IPS-18c (cell line): ENCODE results near the gene TMEM134.

Source experiments
- H3K4me3 ChIP-seq: 2 replicates; pipeline ENCODE4 v1.7.0; 2013; ENCODE audit warnings: low read depth, mild to moderate bottlenecking, low read length, moderate library complexity; ENCODE audit not compliant: insufficient read depth
- H3K9me3 ChIP-seq: one replicate; pipeline ENCODE4 v1.6.1; 2013; ENCODE audit warnings: mild to moderate bottlenecking, low read length, moderate library complexity; ENCODE audit not compliant: control insufficient read depth, insufficient read depth

TMEM134 gene

DNA sequence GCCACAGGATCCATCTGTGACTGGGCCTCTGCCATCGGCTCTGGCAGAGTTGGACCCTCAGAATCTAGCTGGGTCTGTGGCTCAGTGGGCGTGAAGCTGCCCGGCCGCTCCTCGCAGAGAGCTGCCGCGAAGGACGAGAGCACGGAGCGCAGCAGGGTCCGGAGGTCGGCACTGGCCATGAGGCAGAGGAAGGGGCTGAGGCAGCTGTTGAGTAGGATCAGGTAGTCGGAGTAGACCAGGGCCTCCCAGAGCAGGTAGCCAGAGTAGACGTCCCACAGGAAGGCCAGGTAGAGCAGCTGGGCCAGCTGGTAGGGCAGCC, 17.4 kb downstream of the TMEM134 start:
- peaks cover 2% of the 10 kb centered on the region for H3K9me3 ChIP-seq

DNA sequence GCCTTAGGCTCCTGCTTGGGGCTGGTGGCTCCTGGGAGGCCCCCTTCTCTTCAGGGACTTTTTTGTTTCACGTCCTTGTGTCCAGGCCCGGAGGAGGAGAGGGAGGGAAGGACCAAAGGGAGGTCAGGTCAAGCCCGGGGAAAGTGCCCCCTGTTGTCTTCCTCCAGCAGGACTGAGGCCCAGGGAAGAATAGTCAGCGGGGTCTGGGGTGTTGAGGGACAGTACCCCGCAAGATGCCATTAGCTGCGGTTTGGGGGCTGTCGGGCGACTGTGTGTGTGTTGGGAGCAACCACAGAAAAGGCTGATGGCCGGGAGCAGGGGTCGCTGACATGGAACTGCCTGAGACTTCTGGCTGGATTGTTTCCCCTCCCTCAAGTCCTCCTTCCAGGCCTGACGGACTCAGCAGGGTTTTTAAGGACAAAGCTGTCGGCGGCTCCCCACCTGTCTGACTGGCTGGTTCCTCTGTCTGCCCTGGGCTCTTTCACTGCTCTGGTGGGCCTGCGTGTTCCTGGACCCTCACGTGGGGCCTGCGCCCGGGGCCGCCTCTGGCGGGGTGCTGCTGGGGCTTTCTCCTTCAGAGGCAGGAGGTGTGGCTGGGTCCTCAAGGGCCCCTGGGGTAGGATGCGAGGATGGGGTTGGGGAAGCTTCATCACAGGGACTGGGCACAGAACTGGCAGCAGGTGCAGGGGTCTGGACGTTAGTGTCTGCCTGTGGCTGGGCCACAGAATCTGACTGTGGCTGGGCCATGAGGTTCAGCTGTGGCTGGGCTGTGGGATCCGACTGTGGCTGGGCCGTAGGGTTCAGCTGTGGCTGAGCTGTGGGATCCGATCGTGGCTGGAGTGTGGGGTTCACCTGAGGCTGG, 18.0 kb downstream of the TMEM134 start:
- no peak overlapping the region for H3K4me3 ChIP-seq
- H3K9me3 ChIP-seq = peaks cover 4% of the 10 kb centered on the region

More for the DNA sequence above, 17.4 kb downstream of the TMEM134 start:
- no peak overlapping the region for H3K4me3 ChIP-seq

DNA sequence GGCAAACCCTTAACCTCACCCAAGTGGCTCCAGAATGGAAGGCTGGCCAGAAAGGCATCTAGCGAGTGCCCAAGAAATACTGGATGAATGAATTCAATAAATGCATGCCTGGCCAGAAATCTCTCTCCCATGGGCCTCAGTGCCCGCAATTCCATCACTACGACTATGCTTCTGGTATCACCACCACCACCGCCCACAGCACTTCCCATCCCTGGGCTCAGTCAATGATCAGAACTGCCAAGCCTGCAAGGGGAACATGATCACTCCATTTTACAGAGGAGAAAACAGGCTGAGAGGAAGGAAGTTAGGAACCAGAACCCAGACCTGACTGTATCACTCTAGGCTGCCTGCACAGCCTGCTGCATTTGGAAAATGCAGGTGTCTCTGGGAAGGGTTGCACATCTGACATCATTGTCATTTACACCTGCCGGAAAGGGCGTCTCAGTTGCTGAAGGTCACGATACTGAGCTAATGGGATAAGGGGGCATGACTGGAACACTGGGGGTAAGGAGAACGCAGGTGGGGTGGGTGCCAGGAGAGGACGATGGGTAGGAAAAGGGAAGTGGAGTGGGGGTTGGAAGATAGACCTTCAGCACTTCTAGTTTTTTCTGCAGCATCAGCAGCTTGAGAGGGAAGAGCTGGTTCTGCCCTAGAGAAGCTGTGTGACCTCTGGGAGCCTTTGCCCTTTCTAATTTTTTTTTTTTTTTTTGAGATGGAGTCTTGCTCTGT, 19.8 kb downstream of the TMEM134 start:
- H3K4me3 ChIP-seq = no peak overlapping the region
- peaks cover 4% of the 10 kb centered on the region for H3K9me3 ChIP-seq

DNA sequence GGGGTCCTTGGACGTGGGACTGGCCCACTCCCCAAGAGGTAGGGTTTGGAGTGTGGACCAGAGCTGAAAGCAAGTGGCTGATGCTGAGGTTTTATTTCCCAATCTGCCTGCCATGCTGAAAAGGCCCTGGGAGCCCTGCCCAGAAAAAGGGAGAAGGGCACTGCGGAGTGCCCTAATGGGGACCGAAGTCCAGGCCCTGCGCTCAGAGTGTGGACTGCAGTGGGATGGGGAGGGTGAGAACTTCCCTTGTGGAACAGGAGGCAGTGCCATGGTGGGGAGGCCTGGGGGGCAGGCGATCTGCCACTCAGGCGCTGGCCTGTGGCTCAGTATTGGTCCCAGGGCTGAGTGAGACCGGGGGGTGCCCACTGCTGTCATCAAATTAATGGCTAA, 20.8 kb downstream of the TMEM134 start:
- Histone ChIP-seq H3K4me3 (no peak overlapping the region), H3K9me3 (peaks cover 4% of the 10 kb centered on the region)

DNA sequence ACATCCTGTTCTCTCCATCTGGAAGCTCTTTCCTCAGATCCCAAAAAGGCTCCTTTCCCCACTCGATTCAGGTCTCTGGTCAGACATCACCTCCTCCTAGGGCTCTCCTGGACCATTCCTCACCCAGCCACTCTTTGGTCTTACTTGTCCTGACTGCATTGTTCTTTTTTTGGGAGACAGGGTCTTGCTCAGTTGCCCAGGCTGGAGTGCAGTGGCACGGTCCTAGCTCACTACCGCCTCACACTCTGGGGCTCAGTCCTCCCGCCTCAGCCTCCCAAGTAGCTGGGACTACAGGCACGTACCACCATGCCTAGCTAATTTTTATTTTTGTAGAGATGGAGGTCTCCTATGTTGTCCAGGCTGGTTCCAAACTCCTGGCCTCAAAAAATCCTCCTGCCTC, 23.5 kb downstream of the TMEM134 start:
- no peak overlapping the region for H3K4me3 ChIP-seq
- H3K9me3 ChIP-seq = peaks cover 8% of the 10 kb centered on the region

DNA sequence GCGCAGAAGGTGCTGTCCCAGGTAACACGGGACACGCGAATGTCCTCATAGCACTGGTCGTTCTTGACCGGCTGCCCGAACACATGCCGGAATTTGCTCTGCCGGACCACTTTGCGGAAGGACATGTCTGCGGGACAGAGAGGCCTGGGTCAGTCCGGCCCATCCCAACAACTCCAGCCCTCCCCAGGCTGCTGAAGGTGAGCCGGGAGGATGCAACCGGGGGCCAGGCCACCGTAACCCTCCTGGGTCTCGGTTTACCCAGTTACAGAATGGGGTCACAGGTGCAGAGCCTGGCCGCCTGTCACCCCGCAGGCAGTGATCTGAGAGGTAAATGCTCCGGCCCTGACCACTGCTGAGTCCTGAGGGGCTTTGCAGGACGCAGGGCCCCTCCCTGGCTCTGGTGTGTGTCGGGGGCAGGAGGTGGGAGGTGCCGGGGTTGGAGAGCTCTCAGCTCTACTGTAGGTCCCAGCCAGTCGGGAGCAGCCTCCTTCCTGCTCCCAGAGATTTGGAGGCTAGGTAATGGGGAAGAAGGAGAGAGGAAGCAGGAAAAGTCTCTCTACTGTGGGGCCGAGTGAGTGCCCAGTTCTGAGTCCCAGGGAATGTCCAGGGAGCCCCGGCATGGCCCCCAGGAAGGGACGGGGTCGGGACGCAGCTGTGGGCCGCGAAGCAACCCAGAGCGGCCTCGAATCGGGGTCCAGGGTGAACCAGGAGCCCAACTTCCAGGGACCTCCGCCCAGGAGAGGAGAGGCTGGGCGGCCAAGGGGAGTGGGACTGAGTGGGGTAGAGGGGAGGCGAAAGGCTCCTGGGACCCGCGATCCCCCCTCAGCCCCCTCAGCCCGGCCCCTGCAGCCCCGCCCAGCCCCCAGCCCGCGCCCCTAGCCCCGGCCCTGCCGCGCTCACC, 26.3 kb downstream of the TMEM134 start:
- peak overlapping the region; percentile 77 for H3K4me3 ChIP-seq

DNA sequence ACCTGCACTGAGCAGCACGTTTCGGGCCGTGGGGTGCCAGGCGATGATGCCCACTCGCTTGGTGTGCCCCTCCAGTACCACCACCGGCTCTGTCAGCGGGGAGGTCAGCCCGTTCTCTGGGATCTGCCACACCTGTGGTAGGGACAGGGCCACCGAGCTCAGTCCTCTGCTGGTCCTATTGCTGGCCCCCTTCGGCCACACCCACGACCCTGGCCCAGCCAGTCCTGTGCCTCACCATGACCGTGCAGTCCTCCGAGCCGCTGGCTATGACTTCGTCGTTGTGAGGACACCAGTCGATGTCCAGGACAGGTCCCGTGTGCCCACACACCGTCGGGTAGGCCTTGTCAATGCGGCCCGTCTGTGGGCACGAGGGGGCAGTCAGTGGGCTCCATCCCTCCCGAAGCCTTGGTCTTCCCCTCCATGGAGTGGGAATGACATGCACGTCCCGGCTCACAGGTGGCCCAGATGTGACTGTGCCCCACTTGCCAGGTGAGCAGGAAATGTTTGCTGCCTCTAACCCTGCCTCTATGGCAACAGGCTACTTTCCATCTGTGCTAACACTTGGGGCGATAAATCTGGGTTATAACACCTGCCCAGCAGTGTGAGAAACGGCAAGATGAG, 27.2 kb downstream of the TMEM134 start:
- Histone ChIP-seq H3K4me3 (no peak overlapping the region), H3K9me3 (peaks cover 6% of the 10 kb centered on the region)

More for the DNA sequence above, 26.3 kb downstream of the TMEM134 start:
- H3K9me3 ChIP-seq = peaks cover 8% of the 10 kb centered on the region

DNA sequence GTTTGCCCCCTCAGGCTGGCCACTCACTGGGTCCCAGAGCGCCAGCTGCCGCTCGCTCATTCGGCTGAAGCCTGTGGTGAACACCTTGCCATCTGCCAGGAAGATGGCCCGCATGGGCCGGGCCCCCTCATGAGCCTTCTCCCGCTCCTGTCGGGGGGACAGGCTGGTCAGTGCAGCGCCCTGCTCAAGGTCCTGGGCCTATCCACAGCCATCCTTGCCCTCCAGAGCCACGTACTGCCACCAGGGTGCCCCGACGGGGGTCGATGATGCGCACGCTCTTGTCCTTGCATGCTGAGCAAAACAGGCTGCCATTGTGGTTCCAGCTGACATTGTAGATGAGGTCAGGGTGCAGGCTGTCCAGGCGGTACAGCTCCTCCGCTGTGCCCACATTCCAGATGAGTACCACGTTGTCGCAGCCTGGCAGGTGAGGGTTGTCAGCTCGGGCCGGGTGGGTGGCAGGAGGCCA, 27.9 kb downstream of the TMEM134 start:
- Histone ChIP-seq H3K9me3 (peaks cover 6% of the 10 kb centered on the region), H3K4me3 (no peak overlapping the region)

DNA sequence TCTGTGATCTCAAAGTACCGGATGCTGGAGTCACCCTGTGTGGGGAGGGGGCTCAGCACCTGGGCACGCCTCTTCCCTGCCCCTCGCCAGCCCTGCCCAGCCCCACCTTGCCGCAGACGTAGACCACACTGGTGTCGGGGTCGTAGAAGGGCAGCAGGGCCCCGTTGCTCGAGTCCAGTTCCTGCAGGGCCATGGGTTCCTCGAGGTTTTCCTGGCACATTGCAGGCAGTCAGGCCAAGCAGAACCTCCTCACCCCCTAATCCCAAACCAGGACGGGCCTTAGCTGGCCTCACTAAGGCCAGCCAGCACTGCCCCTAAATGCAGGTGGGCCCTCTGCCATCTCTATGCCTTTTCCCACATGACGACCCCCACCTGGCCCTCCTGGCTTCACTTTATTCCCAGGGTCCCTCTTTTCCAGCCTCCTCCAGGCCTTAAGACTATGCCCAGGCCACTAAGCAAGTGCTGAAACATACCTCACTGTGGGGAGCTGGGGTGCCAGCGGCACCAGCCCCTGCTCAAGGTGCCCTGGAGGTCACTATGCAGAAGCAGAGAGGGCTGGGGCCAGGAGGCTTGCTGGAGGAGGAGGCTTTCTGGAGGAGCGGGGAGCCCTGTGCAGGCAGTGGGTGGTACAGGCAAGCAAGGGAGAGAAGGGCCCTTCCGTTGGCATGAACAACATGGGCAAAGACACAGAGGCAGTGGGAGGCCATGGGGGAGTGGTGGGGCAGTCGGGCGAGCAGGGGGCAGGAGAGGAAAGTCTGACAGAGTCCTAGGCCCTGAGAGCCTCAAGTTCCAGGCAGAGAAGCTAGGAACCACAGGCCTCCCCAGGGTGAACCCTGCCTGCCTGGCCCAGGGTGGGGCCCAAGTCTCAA, 28.6 kb downstream of the TMEM134 start:
- H3K9me3 ChIP-seq = peaks cover 4% of the 10 kb centered on the region
- no peak overlapping the region for H3K4me3 ChIP-seq

DNA sequence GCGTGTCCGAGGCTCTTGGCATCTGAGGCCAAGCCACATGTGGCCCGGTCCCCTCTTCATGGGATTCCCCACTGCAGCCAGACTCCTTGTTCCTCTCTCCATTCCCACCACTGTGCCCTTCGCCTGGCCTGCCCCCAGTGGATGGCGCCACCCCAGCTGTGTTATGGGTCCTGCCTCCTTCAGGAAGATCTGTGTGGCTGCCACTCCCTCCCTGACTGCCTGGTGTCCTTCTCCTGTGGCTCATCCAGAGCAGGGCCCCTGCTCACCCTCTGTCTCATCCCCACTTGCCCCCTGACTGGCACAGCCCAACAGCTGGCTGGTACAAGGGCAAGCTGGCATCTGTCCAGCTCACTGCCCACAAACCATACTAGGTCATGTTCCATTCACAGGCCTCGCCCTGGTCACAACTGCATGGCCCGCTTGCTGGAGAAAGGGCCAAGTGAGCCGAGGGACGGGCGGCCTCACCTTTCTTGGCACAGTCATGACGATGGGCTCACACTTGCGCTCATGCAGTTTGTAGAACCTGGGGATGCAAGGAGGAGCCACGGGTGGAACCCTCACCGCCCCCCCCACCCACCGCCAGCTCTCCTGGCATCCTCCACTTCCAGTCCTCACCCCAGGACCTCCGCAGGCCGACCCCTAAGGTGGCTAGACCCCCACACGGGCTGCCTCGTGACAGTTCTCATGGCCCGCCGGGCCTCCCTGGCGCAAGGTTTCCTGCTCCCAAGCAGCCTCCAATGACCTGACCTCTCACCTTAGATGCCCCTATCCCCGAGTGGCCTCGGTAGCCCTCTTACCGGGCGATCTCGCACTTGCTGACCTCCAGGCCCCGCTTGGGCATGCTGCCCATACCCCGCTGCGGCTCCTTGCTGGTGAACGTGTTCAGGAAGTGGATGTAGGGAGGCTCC, 29.5 kb downstream of the TMEM134 start:
- H3K9me3 ChIP-seq = peaks cover 4% of the 10 kb centered on the region

DNA sequence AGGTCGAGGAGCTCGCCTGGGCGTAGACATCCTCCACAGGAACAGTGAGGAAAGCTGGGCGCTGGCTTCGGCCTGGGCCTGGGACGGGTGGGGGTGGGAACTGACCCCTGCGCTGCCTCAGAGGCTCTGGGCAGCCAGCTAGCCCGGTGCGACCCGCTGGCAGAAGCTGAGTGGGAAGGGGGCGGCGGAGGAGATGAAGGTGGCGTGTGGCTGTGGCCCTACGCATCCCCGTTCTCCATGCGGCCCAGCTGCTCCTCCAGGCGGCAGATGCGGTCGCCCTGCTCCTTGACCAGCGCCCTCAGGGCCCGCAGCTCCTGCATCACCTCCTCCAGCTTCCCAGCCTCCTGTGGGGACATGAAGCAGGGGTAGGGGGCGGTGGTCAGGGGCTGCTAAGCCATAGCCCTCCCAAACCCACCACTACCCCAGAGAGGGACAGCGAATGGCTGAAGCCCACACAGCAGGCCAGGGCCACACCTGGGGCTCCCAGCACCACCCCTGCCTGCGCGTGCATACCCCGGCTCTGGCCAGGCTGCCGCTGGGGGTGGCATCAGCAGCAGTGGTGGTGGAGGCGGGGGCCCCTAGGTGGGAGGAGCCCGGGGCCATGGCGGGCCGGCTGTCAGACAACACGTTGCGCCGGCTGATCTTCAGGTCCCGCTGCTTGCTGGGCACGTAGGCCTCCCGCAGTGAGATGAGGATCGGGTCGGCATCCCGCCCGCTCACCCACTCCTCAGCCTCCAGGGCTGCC, 30.7 kb downstream of the TMEM134 start:
- Histone ChIP-seq H3K4me3 (no peak overlapping the region), H3K9me3 (peaks cover 4% of the 10 kb centered on the region)

More for the DNA sequence above, 29.5 kb downstream of the TMEM134 start:
- H3K4me3 ChIP-seq = no peak overlapping the region

DNA sequence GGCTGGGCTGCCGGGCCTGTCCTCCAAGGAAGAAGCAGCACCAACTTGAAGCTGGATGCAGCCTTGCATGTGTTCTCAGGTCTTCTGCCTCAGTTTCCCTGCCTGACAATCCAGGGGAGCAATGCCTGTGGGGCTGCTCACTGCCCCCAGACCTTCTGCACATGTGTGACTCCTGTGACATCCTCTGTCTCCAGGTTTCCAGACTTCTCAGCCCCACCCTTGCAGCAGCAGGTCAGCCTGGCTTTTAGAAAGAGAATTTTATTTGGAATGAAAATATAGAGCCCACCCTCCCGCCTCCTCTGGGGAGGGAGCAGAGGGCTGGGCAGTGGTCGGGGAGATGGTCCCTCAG, 31.3 kb downstream of the TMEM134 start:
- peaks cover 4% of the 10 kb centered on the region for H3K9me3 ChIP-seq
- no peak overlapping the region for H3K4me3 ChIP-seq

DNA sequence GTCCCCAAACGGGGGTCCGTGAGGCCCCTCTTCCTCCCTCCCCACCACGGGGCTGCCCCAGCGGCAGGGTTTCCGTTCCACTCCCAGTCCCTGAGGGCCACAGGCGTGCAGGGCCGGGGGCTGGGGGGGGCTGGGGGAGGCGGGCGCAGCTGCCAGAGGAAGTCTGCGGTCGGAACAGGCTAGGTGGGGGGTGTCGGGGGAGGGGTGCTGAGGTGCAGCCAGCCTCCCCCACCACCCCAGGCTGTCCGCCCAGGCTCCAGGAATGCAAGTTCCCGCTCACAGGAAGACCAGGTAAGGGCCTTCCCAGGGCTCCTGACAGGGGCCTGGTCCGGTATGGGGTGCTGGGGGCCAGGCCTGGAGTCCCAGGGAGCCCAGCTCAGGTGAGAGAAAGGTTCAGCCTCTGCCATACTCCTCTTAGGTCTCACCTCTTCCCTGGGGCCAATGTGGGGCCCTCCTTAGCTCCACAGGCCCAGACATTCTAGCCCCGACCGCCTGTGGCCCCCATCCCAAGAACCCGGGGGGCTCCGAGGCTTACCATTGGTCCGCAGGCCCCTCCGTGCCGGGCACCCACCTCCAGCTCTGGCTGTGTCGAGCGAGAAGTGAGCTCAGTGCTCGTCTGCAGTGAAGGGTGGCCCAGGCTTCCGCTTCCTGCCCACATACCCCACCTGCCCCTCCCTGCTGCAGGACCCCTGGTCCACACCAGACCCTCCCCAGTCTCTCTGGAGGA, 31.8 kb downstream of the TMEM134 start, which contains the start of gene PTPRCAP:
Gene PTPRCAP, minus strand, starts transcription at position 601 of the 727 bp plus-strand sequence. Its CDS starts 63 bp downstream, at position 538.
- Histone ChIP-seq H3K4me3 (no peak within 1 kb of the TSS), H3K9me3 (peaks cover 4% of the 10 kb centered on the region)

DNA sequence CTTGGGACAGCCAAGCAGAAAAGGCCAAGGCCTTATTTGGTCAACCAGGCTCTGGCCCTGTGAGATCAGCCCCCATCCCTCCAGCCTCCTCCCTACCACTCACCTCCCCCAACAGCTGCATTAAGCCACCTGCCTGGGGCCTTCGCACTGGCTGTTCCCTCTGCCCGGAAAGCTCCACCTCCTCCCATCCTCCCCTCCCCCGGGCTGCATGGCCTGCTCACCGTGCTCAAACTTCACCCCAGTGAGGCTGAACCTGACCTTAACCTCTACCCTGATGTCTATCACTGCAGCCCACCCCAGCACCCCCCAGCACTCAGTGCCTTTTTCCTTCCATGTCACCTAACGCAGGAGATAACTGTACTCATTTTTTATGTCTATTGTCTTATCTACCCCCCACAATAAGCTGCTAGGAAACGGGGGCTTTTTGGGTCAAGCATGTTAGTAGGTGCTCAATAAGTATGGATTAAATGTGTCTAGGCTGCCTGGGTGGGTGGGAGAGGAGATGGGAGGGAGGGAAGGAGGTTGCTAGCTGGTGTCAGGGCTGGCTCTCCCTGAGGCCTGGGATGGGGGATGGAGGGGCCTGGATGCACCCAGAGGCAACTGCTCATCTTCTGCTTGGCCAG, 32.5 kb downstream of the TMEM134 start:
- peaks cover 4% of the 10 kb centered on the region for H3K9me3 ChIP-seq
- H3K4me3 ChIP-seq = no peak overlapping the region
